ENCODE results near the gene NT5DC1. TPM values are rescaled to one million over a fixed set of nuclear protein-coding genes. Genes with fewer than 3 reads are reported as not detected.

The NT5DC1 gene
- total RNA-seq, 4 donors from 2014 or later = 2.6 to 37.8 (median 6.5) TPM

DNA sequence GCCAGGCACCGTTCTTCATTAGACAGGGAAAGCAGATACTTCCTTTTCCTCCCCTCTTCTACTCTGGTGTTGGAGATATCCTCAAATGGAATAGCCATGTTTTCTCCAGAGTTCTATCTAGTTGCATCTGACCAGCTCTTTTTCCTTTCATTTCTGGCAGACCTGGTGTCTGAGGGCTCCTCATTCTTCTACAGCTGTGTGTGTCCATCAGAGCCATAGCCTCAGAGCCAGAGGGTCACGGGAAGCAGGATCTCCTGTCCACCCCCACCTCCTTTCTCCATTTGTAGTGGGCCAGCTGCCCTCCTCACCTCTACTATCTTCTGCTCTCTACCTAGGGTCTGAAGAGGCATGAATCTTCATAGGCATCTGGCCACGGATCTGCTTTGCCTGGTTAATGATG lies 96.2 kb downstream of the NT5DC1 start:
- TF ChIP-seq CTCF (IDR thresholded peaks at IDR 0.05) (no peak), POLR2A (IDR thresholded peaks at IDR 0.05) (no peak)
- no peaks in the 10 kb centered on the region for H3K9me3 ChIP-seq
- no peaks in the 10 kb centered on the region for H3K4me1 ChIP-seq
- no peaks in the 10 kb centered on the region for H3K36me3 ChIP-seq
- no peak for DNase-seq
- intact Hi-C loops (cut with DNase I; ENCODE audit: low total_unique reads) = no loop called here
- H3K27me3 ChIP-seq = no peaks in the 10 kb centered on the region
- no peak overlapping the region for H3K4me3 ChIP-seq
- no peak overlapping the region for H3K27ac ChIP-seq

- DNase-seq = no peak
- Histone ChIP-seq H3K4me1 (no peaks in the 10 kb centered on the region), H3K9me3 (no peaks in the 10 kb centered on the region), H3K4me3 (no peak overlapping the region), H3K36me3 (no peaks in the 10 kb centered on the region), H3K27ac (no peak overlapping the region), H3K27me3 (no peaks in the 10 kb centered on the region)
- TF ChIP-seq POLR2A (IDR thresholded peaks at IDR 0.05) (no peak), CTCF (IDR thresholded peaks at IDR 0.05) (no peak)
- intact Hi-C loops (cut with DNase I; ENCODE audit: low total_unique reads) = no loop called here
These were observed 100.1 kb downstream of the NT5DC1 start for GRCh38 chr6:116200619-116201249.

DNA sequence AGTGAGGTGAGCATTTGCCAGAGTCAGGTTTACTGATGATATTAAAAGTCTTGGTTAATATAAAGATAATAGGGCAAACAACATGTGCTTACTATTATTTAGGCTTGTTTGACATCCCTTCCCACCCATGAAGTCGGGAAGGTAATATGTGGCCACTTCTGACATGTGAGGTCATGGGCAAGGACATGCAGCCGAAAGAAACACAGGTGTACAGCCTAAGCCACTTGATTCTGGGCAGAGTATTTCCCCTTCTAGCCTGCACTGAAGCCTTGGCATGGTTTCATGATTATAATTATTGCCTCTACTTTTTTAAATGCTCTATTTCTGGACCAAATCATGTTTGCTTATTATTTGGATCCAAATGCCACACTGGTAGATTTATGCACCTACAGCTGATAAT lies 100.9 kb downstream of the NT5DC1 start:
- intact Hi-C loops (cut with DNase I; ENCODE audit: low total_unique reads) = no loop called here
- Histone ChIP-seq H3K9me3 (no peaks in the 10 kb centered on the region), H3K36me3 (no peaks in the 10 kb centered on the region), H3K4me1 (no peaks in the 10 kb centered on the region), H3K27ac (no peak overlapping the region), H3K27me3 (no peaks in the 10 kb centered on the region), H3K4me3 (no peak overlapping the region)
- TF ChIP-seq CTCF (IDR thresholded peaks at IDR 0.05) (no peak), POLR2A (IDR thresholded peaks at IDR 0.05) (no peak)
- no peak for DNase-seq

- Histone ChIP-seq H3K4me1 (no peaks in the 10 kb centered on the region), H3K27me3 (no peaks in the 10 kb centered on the region), H3K9me3 (no peaks in the 10 kb centered on the region), H3K4me3 (no peak overlapping the region), H3K27ac (no peak overlapping the region), H3K36me3 (no peaks in the 10 kb centered on the region)
- intact Hi-C loops (cut with DNase I; ENCODE audit: low total_unique reads) = no loop called here
- DNase-seq = no peak
- TF ChIP-seq CTCF (IDR thresholded peaks at IDR 0.05) (no peak), POLR2A (IDR thresholded peaks at IDR 0.05) (no peak)
These were observed 104.6 kb downstream of the NT5DC1 start for GRCh38 chr6:116205281-116205680.

DNA sequence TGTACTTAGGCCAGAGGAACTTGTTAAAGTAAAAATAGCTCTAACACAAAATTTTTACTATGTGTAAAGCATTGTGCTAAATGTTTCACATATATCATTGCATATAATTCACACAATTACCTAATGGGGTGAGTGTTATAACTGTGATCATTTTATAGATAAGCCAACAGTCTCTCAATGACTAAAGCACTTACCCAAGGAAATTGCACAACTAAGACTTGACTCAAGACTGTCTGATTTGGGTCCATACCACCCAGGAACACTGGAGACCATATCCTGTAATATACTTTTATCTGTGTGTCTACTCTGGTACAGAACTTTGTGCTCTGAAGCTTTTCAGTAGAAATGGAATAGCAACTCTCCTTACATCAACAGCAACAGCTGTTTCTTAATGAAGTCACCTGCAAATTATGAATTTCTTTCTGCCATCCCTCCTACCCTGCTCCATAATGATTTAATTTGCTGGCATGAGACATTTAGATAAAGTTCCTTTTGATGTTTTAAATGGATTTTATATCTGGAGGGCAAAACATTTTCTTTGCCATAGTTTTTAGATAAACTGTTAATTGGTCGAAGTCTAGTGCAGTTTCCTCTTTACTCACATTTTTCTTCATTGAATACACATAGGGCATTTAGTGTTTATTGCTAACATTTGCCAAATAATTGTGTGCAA lies 105.7 kb downstream of the NT5DC1 start:
- TF ChIP-seq POLR2A (IDR thresholded peaks at IDR 0.05) = no peak
- no peak for TF ChIP-seq CTCF (IDR thresholded peaks at IDR 0.05)
- intact Hi-C loops (cut with DNase I; ENCODE audit: low total_unique reads) = no loop called here

More for the DNA sequence above, 105.7 kb downstream of the NT5DC1 start:
- no peak for DNase-seq
- Histone ChIP-seq H3K4me1 (no peaks in the 10 kb centered on the region), H3K27me3 (no peaks in the 10 kb centered on the region), H3K27ac (no peak overlapping the region), H3K36me3 (no peaks in the 10 kb centered on the region), H3K4me3 (no peak overlapping the region), H3K9me3 (no peaks in the 10 kb centered on the region)
